IMR-90 (cell line): ENCODE data around the gene CYB5B. TPM values are rescaled to one million over a fixed set of nuclear protein-coding genes. Genes with fewer than 3 reads are reported as not detected.
A peak's percentile ranks its signal among the peaks of the same experiment; 100 is the strongest.

Experiments
- ATAC-seq: fragments of 200-7000 bp; cut with Tn5 transposase; 2 replicates; pipeline ENCODE4 v1.9.1; 2020; ENCODE audit warnings: low read depth, mild to moderate bottlenecking, moderate library complexity
- BruUV-seq: library from RNA; stranded (reverse); fragments of 400-500 nt; replicated peaks from 2 replicates; lab custom pipeline; 2021; lab: Mats Ljungman, UMichigan
- CTCF ChIA-PET: fragments of 300-600 bp; formaldehyde crosslinking; extraction: SDS; loops from one replicate; lab custom pipeline; 2021; ENCODE audit warnings: antibody characterized with exemption; lab: Yijun Ruan, JAX
- POLR2A ChIA-PET: fragments of 300-600 bp; sonication (Branson Sonifier 250); formaldehyde crosslinking; loops from one replicate; lab custom pipeline; 2022; ENCODE audit warnings: antibody characterized with exemption; ENCODE audit not compliant: unreplicated experiment; lab: Charles Lee
- DNase-seq: peaks from one replicate; pipeline ENCODE4 v3.0.0; 2013
- H2AFZ ChIP-seq: replicated peaks from 2 replicates; pipeline ENCODE3; 2013; ENCODE audit warnings: low read length, mild to moderate bottlenecking; ENCODE audit not compliant: poor library complexity
- H2AK5ac ChIP-seq: 2 replicates; pipeline ENCODE4 v1.6.1; 2013; ENCODE audit warnings: low read depth, low read length, inconsistent platforms
- H2AK9ac ChIP-seq: replicated peaks from 2 replicates; pipeline ENCODE3; 2013; ENCODE audit warnings: mild to moderate bottlenecking, low read depth, low read length, moderate library complexity; ENCODE audit not compliant: poor library complexity
- H2BK120ac ChIP-seq: 2 replicates; pipeline ENCODE4 v1.6.1; 2013; ENCODE audit warnings: low read depth, low read length, inconsistent platforms
- H2BK15ac ChIP-seq: 3 replicates; pipeline ENCODE4 v1.6.1; 2013; ENCODE audit warnings: low read depth, low read length, inconsistent platforms
- H2BK20ac ChIP-seq: 2 replicates; pipeline ENCODE4 v1.6.1; 2013; ENCODE audit warnings: low read depth, mild to moderate bottlenecking, inconsistent platforms, low read length, moderate library complexity
- H2BK5ac ChIP-seq: 2 replicates; pipeline ENCODE4 v1.6.1; 2013; ENCODE audit warnings: mild to moderate bottlenecking, low read depth, low read length, inconsistent platforms; ENCODE audit not compliant: poor library complexity, severe bottlenecking
- H3K14ac ChIP-seq: replicated peaks from 2 replicates; pipeline ENCODE4 v1.6.1; 2013; ENCODE audit warnings: low read depth, low read length, inconsistent platforms
- H3K18ac ChIP-seq: 2 replicates; pipeline ENCODE4 v1.6.1; 2013; ENCODE audit warnings: low read depth, low read length, control low read depth
- H3K23ac ChIP-seq: 2 replicates; pipeline ENCODE4 v1.6.1; 2013; ENCODE audit warnings: low read depth, low read length, inconsistent platforms
- H3K27ac ChIP-seq: 2 replicates; pipeline ENCODE4 v1.5.1; 2013; ENCODE audit warnings: mild to moderate bottlenecking, control low read depth, low read length; ENCODE audit not compliant: insufficient read depth
- H3K27me3 ChIP-seq: 2 replicates; pipeline ENCODE4 v1.6.1; 2013; ENCODE audit warnings: low read length; ENCODE audit not compliant: control insufficient read depth, insufficient read depth
- H3K36me3 ChIP-seq: 2 replicates; pipeline ENCODE4 v1.6.1; 2013; ENCODE audit warnings: low read length, mixed read lengths; ENCODE audit not compliant: control insufficient read depth, insufficient read depth
- H3K4ac ChIP-seq: 2 replicates; pipeline ENCODE4 v1.6.1; 2013; ENCODE audit warnings: low read depth, low read length, inconsistent platforms
- H3K4me1 ChIP-seq: 2 replicates; pipeline ENCODE4 v1.6.1; 2013; ENCODE audit warnings: low read length, mixed read lengths; ENCODE audit not compliant: control insufficient read depth, insufficient read depth
- H3K4me2 ChIP-seq: 2 replicates; pipeline ENCODE4 v1.6.1; 2013; ENCODE audit warnings: low read depth, mild to moderate bottlenecking, control low read depth, low read length, moderate library complexity
- H3K4me3 ChIP-seq: 2 replicates; pipeline ENCODE4 v1.5.1; 2013; ENCODE audit warnings: low read depth, mild to moderate bottlenecking, control low read depth, low read length, moderate library complexity; ENCODE audit not compliant: insufficient read depth
- H3K56ac ChIP-seq: 2 replicates; pipeline ENCODE4 v1.6.1; 2013; ENCODE audit warnings: low read length, inconsistent platforms; ENCODE audit not compliant: insufficient read depth; ENCODE audit errors: extremely low read depth
- H3K79me1 ChIP-seq, 2 experiments: 2 replicates each; pipeline ENCODE4 v1.6.1; 2013; ENCODE audit warnings: low read length in 2 of 2, inconsistent platforms in 1 of 2, low read depth in 1 of 2
- H3K9ac ChIP-seq: 2 replicates; pipeline ENCODE4 v1.6.1; 2013; ENCODE audit warnings: low read depth, low read length, control low read depth
- H3K9me1 ChIP-seq: 2 replicates; pipeline ENCODE4 v1.6.1; 2013; ENCODE audit warnings: low read length, inconsistent platforms; ENCODE audit not compliant: insufficient read depth
- H3K9me3 ChIP-seq: 2 replicates; pipeline ENCODE4 v1.6.1; 2013; ENCODE audit warnings: low read length; ENCODE audit not compliant: control insufficient read depth, insufficient read depth
- H4K20me1 ChIP-seq: 2 replicates; pipeline ENCODE4 v1.6.1; 2013; ENCODE audit warnings: low read length, inconsistent platforms; ENCODE audit not compliant: insufficient read depth
- H4K5ac ChIP-seq: 2 replicates; pipeline ENCODE4 v1.6.1; 2013; ENCODE audit warnings: mild to moderate bottlenecking, low read depth, low read length, control low read depth
- H4K8ac ChIP-seq, 2 experiments: 2 replicates each; pipeline ENCODE4 v1.6.1; 2013; ENCODE audit warnings: low read depth in 2 of 2, low read length in 2 of 2, control low read depth in 1 of 2, inconsistent platforms in 1 of 2
- H4K91ac ChIP-seq: 2 replicates; pipeline ENCODE4 v1.6.1; 2013; ENCODE audit warnings: low read depth, low read length, inconsistent platforms; ENCODE audit not compliant: insufficient read depth
- CEBPB ChIP-seq: IDR thresholded peaks from 2 replicates; pipeline ENCODE4 v1.6.1; 2012; ENCODE audit warnings: low read depth, low read length, improper control_type of control experiment
- FOS ChIP-seq: fragments of 150-350 bp; IDR thresholded peaks from 2 replicates; pipeline ENCODE4 v1.6.1; 2016; ENCODE audit warnings: low read depth, low read length
- MAFK ChIP-seq: IDR thresholded peaks from 2 replicates; pipeline ENCODE4 v1.6.1; 2012; ENCODE audit warnings: low read depth, low read length, improper control_type of control experiment
- MAZ ChIP-seq: IDR thresholded peaks from 2 replicates; pipeline ENCODE4 v1.6.1; 2012; ENCODE audit warnings: low read depth, mild to moderate bottlenecking, low read length, improper control_type of control experiment, moderate library complexity, borderline replicate concordance
- MXI1 ChIP-seq: IDR thresholded peaks from 2 replicates; pipeline ENCODE4 v1.6.1; 2012; ENCODE audit warnings: low read depth, mild to moderate bottlenecking, low read length, moderate library complexity, borderline replicate concordance
- POLR2A ChIP-seq: IDR thresholded peaks from 2 replicates; pipeline ENCODE4 v1.6.1; 2012; ENCODE audit warnings: mild to moderate bottlenecking, low read depth, low read length
- RCOR1 ChIP-seq: IDR thresholded peaks from 2 replicates; pipeline ENCODE4 v1.6.1; 2012; ENCODE audit warnings: mild to moderate bottlenecking, low read length, improper control_type of control experiment; ENCODE audit not compliant: insufficient replicate concordance
- WGBS, 2 experiments: methylation state at CpG; one replicate each; pipeline versions ENCODE4 v1.1.5 to v1.1.7; 2013; ENCODE audit warnings: missing lambda C conversion rate in 2 of 2; ENCODE audit not compliant: insufficient read length in 1 of 2; ENCODE audit errors: extremely low coverage in 2 of 2; 5-methylcytosine and 5-hydroxymethylcytosine counted together
- dilution Hi-C: fragments of 300-500 bp; cut with HindIII; formaldehyde crosslinking; loops from one replicate; pipeline ENCODE4 v1.14.3; 2018; ENCODE audit warnings: low sequenced_read_pairs; ENCODE audit not compliant: unreplicated experiment
- in situ Hi-C: fragments of 300-500 bp; cut with MboI; formaldehyde crosslinking; loops from 3 replicates; pipeline ENCODE4 v1.14.3; 2019; ENCODE audit warnings: low sequenced_read_pairs, inconsistent platforms, mixed read lengths
- intact Hi-C: fragments of 100-400 bp; cut with micrococcal nuclease; formaldehyde crosslinking; loops from 2 replicates; pipeline ENCODE4 v1.10.0; 2022
- polyA plus RNA-seq, 3 experiments: library from polyadenylated mRNA; depleted of rRNA; stranded (reverse); fragments of >200 nt; gene quantifications; 2 replicates each; pipeline ENCODE4 v1.2.3, GENCODE V29; 2012; ENCODE audit warnings: low replicate concordance in 1 of 3
- total RNA-seq: library from RNA; depleted of rRNA; stranded (reverse); fragments of >200 nt; gene quantifications from 2 replicates; pipeline ENCODE4 v1.2.3, GENCODE V29; 2012
- TF ChIP-seq, protein P1 (sequence below): fragments of 150-350 bp; IDR thresholded peaks from 2 replicates; pipeline ENCODE4 v1.6.1; 2016; ENCODE audit warnings: low read depth, mild to moderate bottlenecking, low read length, moderate library complexity, borderline replicate concordance
- TF ChIP-seq, protein P2 (sequence below): fragments of 150-350 bp; IDR thresholded peaks from 2 replicates; pipeline ENCODE4 v1.6.1; 2017; ENCODE audit warnings: mild to moderate bottlenecking, antibody characterized with exemption, low read length, low read depth

CYB5B gene
- total and polyA plus RNA-seq, 2 of the 4 experiments (the other 2 are of a cell fraction) = 100 to 102 TPM

GRCh38 chr16:69407702-69408323 is 16.6 kb upstream of the CYB5B start:
- Histone ChIP-seq H3K9me1 (peaks cover 3% of the 10 kb centered on the region; the same call in 1 of the 2 replicates), H3K79me1 (no peaks in the 10 kb centered on the region), H2AK5ac (peak overlapping the region; percentile 60; the same call in 1 of the 2 replicates), H2AFZ (no peak overlapping the region), H2BK15ac (no peak overlapping the region), H3K23ac (no peak overlapping the region), H2AK9ac (no peak overlapping the region), H3K9ac (no peak overlapping the region), H3K27me3 (no peaks in the 10 kb centered on the region), H3K9me3 (no peaks in the 10 kb centered on the region), H4K20me1 (no peaks in the 10 kb centered on the region), H4K91ac (no peak overlapping the region), H4K5ac (no peak overlapping the region), H3K4me3 (no peak overlapping the region), H2BK20ac (no peak overlapping the region; the same call in 1 of the 2 replicates), H3K27ac (no peak overlapping the region), H3K4ac (0 out of 2 replicates have a peak overlapping the region, but pooled peaks have one; percentile 7), H2BK5ac (no peak overlapping the region), H3K18ac (no peak overlapping the region), H3K56ac (no peak overlapping the region), H4K8ac (no peak overlapping the region), H2BK120ac (peak overlapping the region; percentile 22; the same call in 1 of the 2 replicates), H3K14ac (no peak overlapping the region), H3K36me3 (no peaks in the 10 kb centered on the region), H3K4me2 (no peak overlapping the region), H3K4me1 (peaks cover 8% of the 10 kb centered on the region)
- POLR2A ChIA-PET = no interaction called here
- DNase-seq (no peak), ATAC-seq (no peak)
- intact Hi-C loops (no loop called here), dilution Hi-C loops (no loop called here), in situ Hi-C loops (no loop called here)
- no TSS peak for BruUV-seq
- TF ChIP-seq, protein P1, sequence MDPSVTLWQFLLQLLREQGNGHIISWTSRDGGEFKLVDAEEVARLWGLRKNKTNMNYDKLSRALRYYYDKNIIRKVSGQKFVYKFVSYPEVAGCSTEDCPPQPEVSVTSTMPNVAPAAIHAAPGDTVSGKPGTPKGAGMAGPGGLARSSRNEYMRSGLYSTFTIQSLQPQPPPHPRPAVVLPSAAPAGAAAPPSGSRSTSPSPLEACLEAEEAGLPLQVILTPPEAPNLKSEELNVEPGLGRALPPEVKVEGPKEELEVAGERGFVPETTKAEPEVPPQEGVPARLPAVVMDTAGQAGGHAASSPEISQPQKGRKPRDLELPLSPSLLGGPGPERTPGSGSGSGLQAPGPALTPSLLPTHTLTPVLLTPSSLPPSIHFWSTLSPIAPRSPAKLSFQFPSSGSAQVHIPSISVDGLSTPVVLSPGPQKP = no peak
- TF ChIP-seq, protein P2, sequence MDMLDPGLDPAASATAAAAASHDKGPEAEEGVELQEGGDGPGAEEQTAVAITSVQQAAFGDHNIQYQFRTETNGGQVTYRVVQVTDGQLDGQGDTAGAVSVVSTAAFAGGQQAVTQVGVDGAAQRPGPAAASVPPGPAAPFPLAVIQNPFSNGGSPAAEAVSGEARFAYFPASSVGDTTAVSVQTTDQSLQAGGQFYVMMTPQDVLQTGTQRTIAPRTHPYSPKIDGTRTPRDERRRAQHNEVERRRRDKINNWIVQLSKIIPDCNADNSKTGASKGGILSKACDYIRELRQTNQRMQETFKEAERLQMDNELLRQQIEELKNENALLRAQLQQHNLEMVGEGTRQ = no peak
- TF ChIP-seq FOS (no peak), POLR2A (no peak), CEBPB (no peak), MAZ (no peak), MXI1 (no peak), RCOR1 (no peak), MAFK (no peak)
- no CpG with 5 or more reads among the region's 7 CpGs for WGBS, 2 experiments
- CTCF ChIA-PET = interaction anchor here (0.6 kb wide), 2 partner anchors 19 to 54 kb away, joined by 3 to 4 read pairs; no protein-coding TSS in a partner anchor
